HG03175 (cell line): ENCODE data around the gene MT1M.
"Not testable (repeated sequence)": the region's sequence is repeated elsewhere in the genome, so short reads cannot be mapped to it uniquely, and the experiment has no call there.

ENCODE experiments used
- ATAC-seq: cut with Tn5 transposase; IDR thresholded peaks from one replicate; pipeline ENCODE4 v1.9.1; 2021; ENCODE audit warnings: mild to moderate bottlenecking, moderate library complexity; ENCODE audit not compliant: unreplicated experiment

MT1M gene

GRCh38 chr16:56645838-56646237 is 13.4 kb downstream of the MT1M start:
- ATAC-seq: no peak

- ATAC-seq: no peak
Measured at GRCh38 chr16:56647641-56648431, 15.4 kb downstream of the MT1M start.

GRCh38 chr16:56649271-56649670 is 16.8 kb downstream of the MT1M start:
- ATAC-seq: no peak

- ATAC-seq: no peak
Measured at GRCh38 chr16:56649820-56650219, 17.4 kb downstream of the MT1M start.

GRCh38 chr16:56651586-56651985 is 19.1 kb downstream of the MT1M start, which contains the start of gene MT1B:
Gene MT1B (plus strand): TSS chr16:56651886. CDS start chr16:56651954, 68 bp downstream.
- ATAC-seq: no peak

GRCh38 chr16:56652600-56652999 is 20.1 kb downstream of the MT1M start:
- no peak for ATAC-seq

- ATAC-seq: no peak
Measured at GRCh38 chr16:56653218-56653617, 20.8 kb downstream of the MT1M start.

GRCh38 chr16:56657555-56658326 is 25.3 kb downstream of the MT1M start, which contains the start of gene MT1F:
Gene MT1F (plus strand): TSS chr16:56657959. CDS start chr16:56658059, 100 bp downstream.
- peak; percentile 57 for ATAC-seq

- no peak for ATAC-seq
Measured at GRCh38 chr16:56658327-56658875, 25.9 kb downstream of the MT1M start.

GRCh38 chr16:56662357-56663354 is 30.2 kb downstream of the MT1M start:
- no peak for ATAC-seq

GRCh38 chr16:56664506-56664905 is 32.0 kb downstream of the MT1M start:
- ATAC-seq: no peak

- not testable (repeated sequence) for ATAC-seq
Measured at GRCh38 chr16:56665286-56666261, 33.1 kb downstream of the MT1M start.

GRCh38 chr16:56667581-56668571 is 35.4 kb downstream of the MT1M start, which contains the start of gene MT1G:
Gene MT1G (minus strand): TSS chr16:56668065. CDS start chr16:56667993, 72 bp downstream.
- no peak for ATAC-seq

- no peak for ATAC-seq
Measured at GRCh38 chr16:56669005-56669839, 36.8 kb downstream of the MT1M start, which contains the start of gene MT1H. Gene MT1H (plus strand): TSS chr16:56669814. CDS start chr16:56669885, 71 bp downstream.

- no peak for ATAC-seq
Measured at GRCh38 chr16:56669840-56670619, 37.6 kb downstream of the MT1M start.

- ATAC-seq: no peak
Measured at GRCh38 chr16:56670620-56670934, 38.1 kb downstream of the MT1M start.
